ENCODE data around the gene PACSIN1. TPM values are rescaled to one million over a fixed set of nuclear protein-coding genes. Genes with fewer than 3 reads are reported as not detected.
A peak's percentile ranks its signal among the peaks of the same experiment; 100 is the strongest.
"Not testable (repeated sequence)": the region's sequence is repeated elsewhere in the genome, so short reads cannot be mapped to it uniquely, and the experiment has no call there.

The PACSIN1 gene
- total RNA-seq, 2 experiments from 2014 or later = 19.3 to 88.4 TPM

DNA sequence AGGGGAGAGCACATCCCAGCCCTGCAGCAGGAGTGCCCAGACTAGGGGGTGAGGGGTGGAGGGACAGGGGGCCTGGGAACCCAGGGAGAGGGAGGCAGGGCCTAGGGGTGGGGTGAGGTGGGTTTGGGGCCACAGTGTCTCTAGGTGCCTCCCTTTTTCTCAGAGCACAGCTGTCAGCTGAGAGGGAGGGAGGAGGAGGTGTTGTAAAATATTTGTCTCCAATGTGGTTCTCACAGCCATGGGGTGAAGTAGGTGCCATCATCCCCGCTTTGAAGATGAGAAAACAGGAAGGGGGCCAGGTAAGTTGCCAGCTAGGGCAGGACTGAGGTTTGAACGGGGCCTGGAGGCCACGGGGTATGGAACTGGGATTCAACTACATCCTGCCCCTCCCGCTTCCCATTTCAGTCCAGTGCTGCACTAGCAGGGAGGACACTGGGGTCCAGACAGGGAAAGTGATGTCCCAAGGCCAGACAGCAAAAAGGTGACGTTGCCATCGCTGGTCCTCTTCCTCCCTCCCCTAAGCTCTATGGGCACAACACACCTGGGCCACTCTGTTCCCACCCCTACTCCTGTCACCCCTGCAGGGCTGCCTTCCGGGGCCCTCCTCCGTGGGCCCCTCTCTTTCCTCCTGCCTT, 20.3 kb downstream of the PACSIN1 start:
- H3K9me2 ChIP-seq (ENCODE audit: insufficient read depth, low read length) = no peaks in the 10 kb centered on the region
- H3K79me2 ChIP-seq (ENCODE audit: insufficient read depth, low read depth, low read length) = peaks cover 64% of the 10 kb centered on the region
- H4K20me1 ChIP-seq (ENCODE audit: insufficient read depth, low read length) = no peaks in the 10 kb centered on the region
- H3K36me3 ChIP-seq (ENCODE audit: insufficient read depth, low read length) = peaks cover 11% of the 10 kb centered on the region; the same call in 1 of the 2 replicates
- intact Hi-C loops (cut with micrococcal nuclease; ENCODE audit: unreplicated experiment) = loop anchor here (10.0 kb wide), 1 partner anchor 969 kb away; the partner anchor contains the start of gene FANCE
- ChIA-PET CTCF (ENCODE audit: unreplicated experiment) (no interaction called here), POLR2A (interaction anchor here (0.7 to 0.8 kb wide), 2 partner anchors 122 to 598 kb away, joined by 3 read pairs; no protein-coding TSS in a partner anchor)
- H3K4me3 ChIP-seq (ENCODE audit: low read depth, low read length, poor library complexity, severe bottlenecking) = peak overlapping the region; percentile 70
- BruUV-seq (replicated peaks) = no TSS peak
- H3K4me1 ChIP-seq (ENCODE audit: insufficient read depth, low read length, poor library complexity, severe bottlenecking) = peaks cover 74% of the 10 kb centered on the region
- TF ChIP-seq EZH2phosphoT487 (IDR thresholded peaks at IDR 0.05; ENCODE audit: borderline replicate concordance, low read depth, low read length) (no peak), CTCF (conservative IDR thresholded peaks at IDR 0.05; ENCODE audit: low read length) (no peak)
- H3K27ac ChIP-seq (ENCODE audit: low read depth, low read length, poor library complexity, severe bottlenecking) = peak overlapping the region; percentile 98
- peak; percentile 40 for DNase-seq (ENCODE audit: low spot score)
- no peak overlapping the region for H2AFZ ChIP-seq (ENCODE audit: low read length)
- H3K9me3 ChIP-seq (ENCODE audit: low read length) = no peaks in the 10 kb centered on the region
- peak overlapping the region; percentile 99 for H3K4me2 ChIP-seq (ENCODE audit: low read length)

GRCh38 chr6:34486886-34487285, 21.0 kb downstream of the PACSIN1 start:
- H3K9me2 ChIP-seq (ENCODE audit: insufficient read depth, low read length); H4K20me1 ChIP-seq (ENCODE audit: insufficient read depth, low read length); H3K9me3 ChIP-seq (ENCODE audit: low read length); H2AFZ ChIP-seq (ENCODE audit: low read length); BruUV-seq (replicated peaks); CTCF ChIA-PET (ENCODE audit: unreplicated experiment); DNase-seq (ENCODE audit: low spot score): not testable (repeated sequence)
- Histone ChIP-seq H3K4me3 (ENCODE audit: low read depth, low read length, poor library complexity, severe bottlenecking) (peak overlapping the region; percentile 70), H3K27ac (ENCODE audit: low read depth, low read length, poor library complexity, severe bottlenecking) (peak overlapping the region; percentile 98), H3K36me3 (ENCODE audit: insufficient read depth, low read length) (peaks cover 11% of the 10 kb centered on the region; the same call in 1 of the 2 replicates), H3K79me2 (ENCODE audit: insufficient read depth, low read depth, low read length) (peaks cover 64% of the 10 kb centered on the region), H3K4me1 (ENCODE audit: insufficient read depth, low read length, poor library complexity, severe bottlenecking) (peaks cover 73% of the 10 kb centered on the region), H3K4me2 (ENCODE audit: low read length) (peak overlapping the region; percentile 99)
- POLR2A ChIA-PET = interaction anchor here (0.7 to 0.9 kb wide), 4 partner anchors 19 to 1935 kb away, joined by 3 to 4 read pairs (median 4); no protein-coding TSS in a partner anchor
- intact Hi-C loops (cut with micrococcal nuclease; ENCODE audit: unreplicated experiment) = loop anchor here (10.0 kb wide), 1 partner anchor 968 kb away; the partner anchor contains the start of gene FANCE

DNA sequence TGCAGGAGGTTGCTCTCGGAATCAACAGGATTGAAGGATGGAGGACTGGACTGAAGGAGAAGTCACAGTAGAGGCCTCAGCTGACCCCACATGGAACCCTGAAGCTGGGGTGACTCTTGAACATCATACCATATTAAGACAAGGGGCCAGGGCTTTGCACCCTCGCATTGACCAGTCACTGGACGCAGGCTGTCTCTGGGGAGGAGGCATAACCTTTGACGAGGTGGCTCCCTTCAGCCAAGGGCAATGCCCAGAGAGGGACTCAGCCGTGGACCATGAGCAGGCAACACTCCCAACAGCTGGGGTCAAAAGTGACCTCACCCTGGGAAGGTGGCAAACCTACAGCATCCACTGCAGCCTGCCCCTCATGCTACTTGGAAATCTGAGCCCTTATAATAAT, 21.7 kb downstream of the PACSIN1 start:
- Histone ChIP-seq H3K79me2 (ENCODE audit: insufficient read depth, low read depth, low read length) (peaks cover 60% of the 10 kb centered on the region), H3K4me2 (ENCODE audit: low read length) (peak overlapping the region; percentile 99), H3K4me3 (ENCODE audit: low read depth, low read length, poor library complexity, severe bottlenecking) (no peak overlapping the region), H3K9me2 (ENCODE audit: insufficient read depth, low read length) (no peaks in the 10 kb centered on the region), H3K4me1 (ENCODE audit: insufficient read depth, low read length, poor library complexity, severe bottlenecking) (peaks cover 69% of the 10 kb centered on the region), H3K27ac (ENCODE audit: low read depth, low read length, poor library complexity, severe bottlenecking) (peak overlapping the region; percentile 32), H2AFZ (ENCODE audit: low read length) (no peak overlapping the region), H4K20me1 (ENCODE audit: insufficient read depth, low read length) (no peaks in the 10 kb centered on the region), H3K9me3 (ENCODE audit: low read length) (no peaks in the 10 kb centered on the region), H3K36me3 (ENCODE audit: insufficient read depth, low read length) (peaks cover 11% of the 10 kb centered on the region; the same call in 1 of the 2 replicates)
- BruUV-seq (replicated peaks) = no TSS peak
- DNase-seq (ENCODE audit: low spot score) = no peak
- intact Hi-C loops (cut with micrococcal nuclease; ENCODE audit: unreplicated experiment) = loop anchor here (10.0 kb wide), 1 partner anchor 967 kb away; the partner anchor contains the start of gene FANCE
- TF ChIP-seq CTCF (conservative IDR thresholded peaks at IDR 0.05; ENCODE audit: low read length) (no peak), EZH2phosphoT487 (IDR thresholded peaks at IDR 0.05; ENCODE audit: borderline replicate concordance, low read depth, low read length) (no peak)
- POLR2A ChIA-PET = interaction anchor here (0.9 kb wide), 1 partner anchor 20 kb away, joined by 4 read pairs; no protein-coding TSS in a partner anchor
- CTCF ChIA-PET (ENCODE audit: unreplicated experiment) = no interaction called here

Data from OCI-LY7 (cell line).